ENCODE measurements around the gene ITM2B. TPM values are rescaled to one million over a fixed set of nuclear protein-coding genes. Genes with fewer than 3 reads are reported as not detected.
"Not testable (repeated sequence)": the region's sequence is repeated elsewhere in the genome, so short reads cannot be mapped to it uniquely, and the experiment has no call there.

ITM2B gene
- total RNA-seq, 1 donor from 2014 or later, result 99.5 TPM

DNA sequence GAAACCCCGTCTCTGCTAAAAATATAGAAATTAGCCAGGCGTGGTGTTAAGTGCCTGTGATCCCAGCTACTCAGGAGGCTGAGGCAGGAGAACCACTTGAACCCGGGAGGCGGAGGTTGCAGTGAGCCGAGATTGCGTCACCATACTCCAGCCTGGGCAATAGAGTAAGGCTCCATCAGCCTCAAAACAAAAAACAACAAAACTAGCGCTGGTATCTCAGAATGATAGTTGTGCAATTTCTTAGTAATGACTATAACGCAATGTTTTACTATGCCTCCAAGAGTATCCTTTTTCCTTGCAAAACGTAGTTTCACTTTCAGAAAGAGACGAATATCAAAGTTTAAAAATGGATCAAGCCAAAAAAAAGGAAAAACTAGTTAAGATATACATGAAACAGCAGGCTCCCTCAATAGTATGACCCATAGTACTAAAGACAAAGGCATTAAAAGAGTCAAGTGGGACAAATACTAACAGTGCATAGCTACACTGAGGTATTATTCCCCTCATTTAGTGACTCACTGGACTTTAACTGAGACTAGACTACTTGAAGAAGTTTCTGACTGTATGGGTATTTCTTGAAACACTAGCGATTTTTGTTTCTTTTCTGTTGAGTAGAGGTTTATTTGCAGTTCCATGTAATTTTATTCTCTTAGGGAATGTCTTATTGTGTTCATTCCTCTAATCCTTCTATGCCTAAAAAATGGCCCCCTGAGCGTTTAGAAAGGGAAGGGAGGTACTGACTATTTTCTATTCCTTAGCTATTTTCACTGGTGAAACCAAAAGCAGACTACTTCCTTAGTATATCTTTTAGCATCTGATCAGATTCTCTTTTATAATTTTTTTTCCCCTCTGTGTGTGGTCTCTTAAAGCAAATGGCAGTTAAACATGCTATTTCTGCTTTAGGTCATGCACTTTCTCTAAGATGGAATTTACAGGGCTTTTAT lies 10.4 kb upstream of the ITM2B start:
- FAIRE-seq, result no peak

DNA sequence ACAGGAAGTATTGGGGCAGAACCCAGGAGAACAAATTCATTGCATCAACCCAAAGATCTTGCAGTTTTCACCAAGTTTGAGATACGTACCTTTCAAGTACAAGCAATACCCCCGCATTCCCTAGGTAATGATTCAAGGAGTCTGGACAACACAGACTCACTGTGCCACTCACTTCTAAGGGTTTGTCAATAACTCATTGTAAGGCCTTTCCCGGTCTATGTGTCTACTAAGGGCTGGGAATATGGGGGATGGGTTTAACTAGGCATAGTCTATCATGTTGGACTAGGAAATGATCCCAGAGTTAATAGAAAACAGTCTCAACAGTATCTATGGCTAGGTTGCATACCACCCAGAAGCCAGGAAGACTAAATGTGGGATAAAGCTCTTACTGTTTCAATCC lies 8.3 kb upstream of the ITM2B start:
- FAIRE-seq (no peak), DNase-seq (ENCODE audit: low spot score in 2 of 2) (no peak)

More for the DNA sequence above, 10.4 kb upstream of the ITM2B start:
- no peak for DNase-seq (ENCODE audit: low spot score in 2 of 2)

DNA sequence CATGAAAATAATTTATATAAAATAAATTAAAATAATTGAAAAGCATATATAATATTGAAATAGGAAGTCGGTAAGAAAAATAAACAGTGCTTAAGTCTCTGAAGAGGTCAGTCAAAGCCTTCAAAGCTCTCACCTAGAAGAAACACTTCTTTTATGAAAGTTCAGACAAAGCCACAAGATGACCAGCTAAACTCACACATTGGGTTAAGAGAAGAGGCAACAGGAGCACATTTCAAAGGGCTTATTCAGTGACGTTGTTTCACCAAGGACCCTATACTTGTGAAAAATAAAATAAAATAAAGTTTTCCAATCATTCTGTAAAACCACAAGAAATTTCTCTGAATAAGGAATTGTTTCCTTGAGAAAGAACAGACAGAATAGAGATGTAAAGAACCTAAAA lies 2.5 kb upstream of the ITM2B start:
- DNase-seq (ENCODE audit: low spot score in 2 of 2), result no peak
- peak; percentile 36 for FAIRE-seq

DNA sequence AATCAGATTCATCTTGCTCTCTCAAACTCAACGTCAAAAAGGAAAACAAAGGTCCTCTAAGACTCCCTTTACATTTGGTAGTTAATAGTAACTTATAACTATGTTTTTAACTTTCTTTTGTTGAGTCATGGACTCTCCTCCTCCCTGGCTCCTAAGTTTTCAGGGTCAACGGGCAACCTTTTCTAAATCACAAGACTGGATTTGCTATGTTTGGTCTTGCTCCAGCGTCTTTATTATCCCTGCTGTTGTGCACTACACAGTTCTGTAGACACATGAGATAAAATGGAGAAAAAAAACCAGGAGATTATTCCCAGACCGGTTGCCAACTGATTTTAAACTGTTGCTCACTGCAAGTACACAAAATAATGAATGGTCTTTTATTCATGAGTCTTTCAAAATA lies 1.9 kb upstream of the ITM2B start:
- FAIRE-seq (no peak), DNase-seq (ENCODE audit: low spot score in 2 of 2) (no peak)

DNA sequence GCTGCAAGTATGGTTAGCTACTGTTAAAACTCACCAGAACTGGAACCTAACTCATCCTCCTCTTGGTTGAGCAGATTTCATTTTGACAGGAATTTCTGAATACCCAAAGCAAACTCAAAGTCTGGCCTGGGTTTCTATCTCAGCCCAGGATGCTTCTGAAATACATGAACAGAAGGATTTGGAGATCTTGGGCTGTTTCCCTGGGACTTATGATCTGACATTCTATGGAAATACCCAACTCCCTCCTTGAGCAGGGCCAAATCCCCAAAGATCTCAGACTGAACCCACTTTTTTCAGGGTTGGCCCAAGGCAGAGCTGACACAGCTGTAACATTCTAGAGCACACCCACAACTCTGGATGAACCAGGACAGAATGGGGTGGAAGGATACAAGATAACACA lies 1.1 kb upstream of the ITM2B start:
- no peak for FAIRE-seq
- DNase-seq (ENCODE audit: low spot score in 2 of 2), result no peak

DNA sequence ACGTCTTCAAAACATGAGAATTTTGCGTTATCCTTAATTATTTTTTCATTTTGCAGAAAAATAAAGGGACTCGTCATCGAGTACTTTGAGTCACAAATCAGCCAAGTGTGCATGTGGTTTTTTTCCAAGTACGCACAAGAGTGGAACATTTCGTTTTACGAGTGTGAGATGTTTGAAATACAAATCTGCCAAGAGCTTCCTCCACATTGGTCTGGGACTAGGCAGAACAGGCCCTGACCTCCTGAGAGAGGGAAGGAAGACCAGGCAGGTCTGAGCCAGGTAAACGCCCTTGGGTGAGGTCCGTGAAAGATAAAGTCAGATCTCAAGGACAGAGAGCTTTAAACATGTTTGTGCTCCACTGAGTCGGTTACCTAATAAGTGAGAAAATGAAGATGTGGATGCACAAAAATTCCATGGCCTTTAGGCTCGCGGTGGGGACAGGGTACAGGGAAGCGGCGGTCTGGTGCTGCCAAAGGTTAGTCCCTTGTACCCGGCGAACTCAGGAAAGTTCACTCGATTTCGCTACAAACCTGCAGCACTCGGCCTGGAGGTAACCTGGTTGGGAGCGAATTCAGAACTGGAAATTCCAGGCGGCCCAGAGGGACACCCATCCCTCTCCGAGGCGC lies 473 bp upstream of the ITM2B start:
- no peak for DNase-seq (ENCODE audit: low spot score in 2 of 2)
- no peak for FAIRE-seq

DNA sequence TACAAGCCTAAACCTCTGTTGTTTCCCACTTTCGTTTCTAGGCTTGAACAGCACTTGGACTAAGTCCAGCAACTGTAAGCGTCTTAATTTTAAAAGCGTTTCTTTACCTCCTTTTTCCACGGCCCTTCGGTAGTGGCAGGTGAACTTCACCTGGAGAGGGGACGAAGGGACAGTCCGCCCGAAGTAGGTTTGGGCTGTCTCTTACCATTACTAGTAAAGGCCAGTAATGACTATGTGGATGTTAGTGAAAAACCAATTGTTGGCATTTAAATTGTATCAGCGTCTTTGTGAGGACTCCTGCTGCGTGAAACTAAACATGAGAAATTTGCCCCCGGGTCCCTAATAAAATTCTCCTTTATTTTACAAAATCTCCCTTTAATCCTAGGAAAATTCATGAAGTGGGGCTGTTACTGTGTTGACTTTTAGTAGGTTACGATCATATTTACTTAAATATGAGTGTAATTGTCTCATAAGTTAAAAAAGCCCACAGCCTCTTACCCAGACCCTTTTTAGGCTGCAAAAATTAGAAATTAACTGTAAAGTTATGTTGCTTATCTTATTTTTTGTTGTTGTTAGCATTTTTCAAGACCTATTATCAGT lies 983 bp downstream of the ITM2B start:
- FAIRE-seq, result no peak
- no peak for DNase-seq (ENCODE audit: low spot score in 2 of 2)

DNA sequence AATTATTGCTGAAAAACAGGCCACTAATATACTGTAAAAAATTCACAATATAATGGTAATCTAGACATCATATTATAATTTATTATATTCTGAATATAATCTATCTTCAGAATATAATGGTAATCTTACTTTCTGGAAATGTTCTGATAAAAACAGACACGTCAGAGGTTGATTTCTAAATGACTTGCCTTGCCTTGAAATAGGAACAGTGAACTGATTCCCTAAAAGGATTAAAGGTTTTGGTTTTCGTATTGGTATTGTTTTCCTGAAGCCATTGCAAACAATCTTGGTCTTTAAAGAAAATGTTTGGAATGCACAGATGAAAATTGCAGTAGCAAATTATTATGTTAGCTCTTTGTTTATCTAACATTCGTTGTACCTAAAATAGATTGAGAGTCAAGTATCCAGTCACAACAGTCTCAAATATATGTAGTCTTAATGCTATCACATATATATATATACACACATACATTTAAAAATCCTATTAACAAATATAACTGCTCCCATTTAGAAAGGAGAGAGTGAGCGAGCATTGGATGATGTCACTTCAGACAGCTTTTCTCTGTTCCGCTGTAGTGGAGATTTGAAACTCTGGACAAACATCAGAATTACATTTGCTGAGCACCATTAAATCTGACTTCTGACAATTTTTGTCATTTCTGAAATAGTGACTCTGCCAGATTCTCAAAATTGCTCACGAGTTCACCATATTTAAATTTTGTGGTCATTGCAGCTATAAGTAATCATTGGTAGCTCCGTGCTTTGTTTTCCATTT lies 1.7 kb downstream of the ITM2B start:
- FAIRE-seq, result peak; percentile 37

DNA sequence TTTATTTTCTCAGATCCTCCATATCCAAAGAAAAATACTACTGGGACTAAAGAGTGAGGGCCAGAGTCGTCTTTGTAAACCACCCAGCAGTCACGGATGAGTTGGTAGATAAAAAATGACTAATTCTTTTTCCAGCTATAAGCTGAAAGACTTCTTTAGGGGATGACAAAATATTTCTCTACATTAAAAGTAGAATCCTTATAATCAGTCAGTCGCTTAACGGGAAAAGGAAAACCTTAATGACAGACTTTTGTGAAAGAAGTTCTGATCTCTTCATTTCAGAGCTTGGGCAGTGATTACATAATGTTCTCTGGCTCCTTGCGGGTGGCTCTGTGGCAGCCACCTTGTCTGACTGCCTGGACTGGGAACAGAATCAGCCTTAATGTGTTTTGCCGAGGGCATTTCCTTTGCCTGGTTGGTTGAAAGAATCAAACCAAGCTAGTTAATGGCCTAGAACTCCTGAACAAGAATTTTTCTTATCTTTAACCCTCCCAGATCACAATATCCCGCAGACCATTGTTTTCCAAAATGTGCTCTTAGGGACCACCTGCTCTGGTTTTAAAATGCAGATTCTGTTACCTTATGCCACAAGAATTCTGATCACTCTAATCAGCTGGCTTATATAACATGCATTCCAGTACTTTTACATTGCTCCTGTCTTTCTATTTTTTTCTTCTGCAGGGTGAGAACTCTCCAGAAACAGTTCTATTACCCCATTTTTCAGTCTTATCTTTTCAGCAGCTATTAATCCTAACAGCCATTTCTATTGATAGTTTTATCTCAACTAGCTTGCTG lies 2.5 kb downstream of the ITM2B start:
- FAIRE-seq, result no peak
- DNase-seq (ENCODE audit: low spot score in 2 of 2), result no peak

More for the DNA sequence above, 1.7 kb downstream of the ITM2B start:
- no peak for DNase-seq (ENCODE audit: low spot score in 2 of 2)

DNA sequence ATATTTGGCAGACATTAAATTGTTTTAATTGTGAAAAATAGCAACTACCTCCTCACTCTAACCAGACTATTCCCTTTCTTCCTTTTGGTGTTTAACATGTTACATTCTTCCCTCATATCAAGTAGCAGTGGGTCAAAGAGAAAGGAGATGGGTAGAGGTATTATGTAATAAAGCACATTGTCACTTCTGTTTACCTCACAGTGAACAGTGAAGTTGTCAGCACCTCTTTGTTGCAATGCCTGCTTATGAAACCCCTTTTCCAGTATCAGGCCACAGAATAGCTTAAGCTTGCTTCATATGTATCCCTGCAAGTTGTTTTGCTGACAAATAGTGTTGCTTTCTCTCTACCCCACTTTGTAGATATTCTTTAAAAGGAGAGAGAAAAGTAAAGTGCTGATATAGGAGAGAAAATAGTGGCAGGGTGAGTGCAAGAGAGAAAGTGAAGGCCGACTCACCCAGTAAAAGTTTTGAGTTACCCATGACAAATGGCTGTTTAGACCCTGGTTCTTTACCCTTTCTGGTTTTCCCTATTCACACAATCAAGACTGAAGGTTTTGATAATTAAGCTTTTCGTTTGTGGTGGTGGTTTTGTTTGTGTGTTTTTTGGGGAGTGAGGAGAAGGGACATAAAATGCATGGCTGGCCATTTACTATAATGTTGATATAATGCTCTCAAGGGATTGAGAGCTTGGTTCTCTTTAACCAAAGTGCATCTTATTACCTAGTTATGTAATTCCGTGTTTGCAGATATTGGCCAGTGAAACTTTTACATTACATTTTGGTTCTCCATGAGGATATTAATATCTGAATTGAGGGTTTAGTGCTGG lies 3.7 kb downstream of the ITM2B start:
- DNase-seq (ENCODE audit: low spot score in 2 of 2) (no peak), FAIRE-seq (no peak)

DNA sequence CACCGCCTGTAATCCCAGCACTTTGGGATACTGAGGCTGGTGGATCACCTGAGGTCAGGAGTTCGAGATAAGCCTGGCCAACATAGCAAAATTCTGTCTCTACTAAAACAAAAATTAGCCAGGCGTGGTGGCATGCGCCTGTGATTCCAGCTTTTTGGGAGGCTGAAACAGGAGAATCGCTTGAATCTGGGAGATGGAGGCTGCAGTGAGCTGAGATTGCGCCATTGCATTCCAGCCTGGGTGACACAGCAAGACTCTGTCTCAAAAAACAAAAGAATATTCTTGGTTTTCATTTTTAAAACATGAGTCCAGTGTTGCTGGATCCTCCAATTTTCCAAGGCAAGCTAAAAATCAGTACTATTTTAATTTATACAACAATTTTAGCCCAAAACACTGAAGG lies 6.4 kb downstream of the ITM2B start:
- FAIRE-seq; DNase-seq (ENCODE audit: low spot score in 2 of 2): not testable (repeated sequence)

DNA sequence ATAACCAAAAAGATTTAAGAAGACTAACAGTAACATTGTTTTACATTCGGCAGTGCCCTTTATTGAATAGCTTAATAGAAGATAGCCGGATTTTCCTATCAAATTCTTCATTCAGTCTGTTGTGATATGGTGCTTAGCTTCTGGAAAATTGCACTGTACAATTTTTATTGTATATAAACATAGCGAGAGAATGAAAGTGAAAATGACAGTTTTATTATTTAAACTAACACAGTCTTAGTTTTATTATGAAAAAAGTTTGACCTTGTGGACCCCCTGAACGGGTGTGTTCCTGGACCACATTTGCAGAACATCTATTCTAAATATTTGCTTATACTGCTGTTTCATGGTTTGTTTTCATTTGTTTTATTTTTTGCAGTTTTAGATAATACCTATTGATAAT lies 8.6 kb downstream of the ITM2B start:
- FAIRE-seq (no peak), DNase-seq (ENCODE audit: low spot score in 2 of 2) (no peak)

DNA sequence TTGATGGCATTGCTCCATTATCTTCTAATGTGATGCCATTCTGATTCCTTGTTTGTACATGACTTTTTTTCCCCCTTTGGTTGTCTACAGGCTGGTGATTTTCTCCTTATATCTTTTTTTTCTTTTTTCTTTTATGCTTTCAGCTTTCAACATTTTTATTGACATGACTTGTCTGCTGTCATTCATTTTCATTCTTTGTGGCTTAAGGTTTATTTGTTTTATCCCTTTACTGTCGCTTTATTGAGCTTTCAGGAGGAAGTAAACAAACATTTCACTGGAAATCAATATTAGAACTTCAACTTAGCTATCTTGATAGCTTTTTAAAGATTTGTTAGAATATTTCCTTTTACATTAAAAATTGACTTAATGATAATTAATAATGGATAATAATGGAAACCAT lies 9.7 kb downstream of the ITM2B start:
- FAIRE-seq (no peak), DNase-seq (ENCODE audit: low spot score in 2 of 2) (no peak)

DNA sequence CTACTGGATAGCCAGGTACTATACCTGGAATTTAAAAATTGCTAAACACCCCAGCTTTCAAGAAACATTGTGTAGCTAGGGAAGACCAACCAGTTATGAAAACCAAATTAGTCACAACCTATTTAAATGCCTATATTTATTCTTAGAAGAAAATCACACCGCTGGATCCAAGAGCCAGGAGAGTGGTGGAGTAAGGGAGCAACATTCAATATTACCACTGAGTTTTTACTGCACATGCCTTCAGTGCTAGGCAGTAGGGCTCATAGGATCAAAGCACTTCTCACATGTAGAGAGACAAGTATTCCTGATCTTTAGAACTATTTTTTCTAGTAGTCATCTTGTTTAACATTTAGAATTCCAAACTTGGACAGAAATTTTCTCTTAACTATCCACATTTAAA lies 11.2 kb downstream of the ITM2B start:
- no peak for FAIRE-seq
- no peak for DNase-seq (ENCODE audit: low spot score in 2 of 2)

DNA sequence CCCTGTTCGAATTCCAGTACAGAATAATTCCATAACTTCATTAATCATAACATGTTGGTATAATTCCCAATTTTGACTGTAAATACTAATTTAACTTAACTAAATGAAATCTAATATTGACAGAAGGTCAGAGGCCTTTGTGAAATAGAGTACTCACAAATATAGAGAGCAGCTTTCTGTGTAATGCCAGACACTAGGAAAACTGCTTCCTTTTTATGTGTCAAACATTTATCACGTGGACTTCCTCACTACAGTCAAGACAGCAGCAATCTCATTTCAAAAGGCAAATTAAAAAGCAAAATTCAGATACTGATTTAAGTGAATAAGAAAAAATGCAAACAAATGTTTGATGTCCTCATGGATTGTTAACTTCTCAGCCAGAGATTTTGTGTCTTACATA lies 13.1 kb downstream of the ITM2B start:
- FAIRE-seq (no peak), DNase-seq (ENCODE audit: low spot score in 2 of 2) (no peak)

DNA sequence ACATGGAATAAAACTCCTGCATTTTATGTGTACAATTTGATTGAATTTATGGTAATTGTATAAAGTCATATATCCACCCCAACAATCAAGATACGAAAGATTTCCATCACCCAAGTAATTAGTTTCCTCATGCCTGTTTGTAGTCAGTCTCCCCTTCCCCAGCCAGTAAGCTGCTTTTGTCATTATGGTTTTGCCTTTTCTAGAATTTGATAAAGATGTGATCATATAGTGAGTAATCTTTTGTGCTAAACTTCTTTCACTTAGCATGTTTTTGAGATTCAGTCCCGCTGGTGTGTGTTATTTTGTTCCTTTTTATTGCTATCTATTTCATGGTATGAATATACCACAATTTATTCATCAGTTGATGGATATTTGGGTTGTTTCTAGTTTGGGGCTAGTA lies 16.0 kb downstream of the ITM2B start:
- no peak for FAIRE-seq

DNA sequence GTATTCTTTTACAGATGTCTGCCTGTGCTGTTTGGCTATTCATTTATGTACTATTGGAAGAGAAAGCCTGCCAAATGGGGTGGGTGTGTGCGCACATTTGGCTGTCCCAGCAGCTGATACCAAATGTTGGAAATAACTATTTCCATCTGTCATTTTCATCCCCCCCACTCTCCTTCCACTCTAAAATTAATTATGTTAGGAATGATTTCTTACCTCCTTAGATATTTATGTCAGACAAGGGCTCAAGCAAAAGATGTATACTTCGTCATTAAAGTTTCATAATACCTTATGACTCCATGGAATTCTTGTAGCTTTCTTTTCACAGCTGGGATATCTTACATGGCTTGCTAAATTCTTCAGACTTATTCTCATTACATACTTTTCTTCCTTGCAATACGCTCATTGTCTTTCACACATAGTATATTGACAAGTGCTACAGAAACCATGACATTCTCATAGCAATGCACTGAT lies 18.6 kb downstream of the ITM2B start:
- DNase-seq (ENCODE audit: low spot score in 2 of 2) (no peak), FAIRE-seq (no peak)

More for the DNA sequence above, 16.0 kb downstream of the ITM2B start:
- DNase-seq (ENCODE audit: low spot score in 2 of 2), result no peak

DNA sequence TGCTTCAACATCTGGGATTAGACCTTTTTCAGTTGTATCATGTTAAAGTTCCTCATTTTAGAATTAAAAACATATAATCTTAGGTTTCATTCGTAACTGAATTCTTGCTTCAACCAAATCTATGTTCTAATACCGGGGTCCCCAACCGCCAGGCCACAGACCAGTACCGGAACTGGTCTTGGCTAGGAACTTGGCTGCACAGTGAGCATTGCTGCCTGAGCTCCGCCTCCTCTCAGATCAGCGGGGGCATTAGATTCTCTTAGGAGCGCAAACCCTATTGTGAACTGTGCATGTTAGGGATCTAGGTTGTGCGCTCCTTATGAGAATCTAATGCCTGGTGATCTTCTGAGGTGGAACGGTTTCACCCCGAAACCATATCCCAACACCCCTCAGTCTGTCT lies 19.2 kb downstream of the ITM2B start:
- FAIRE-seq (no peak), DNase-seq (ENCODE audit: low spot score in 2 of 2) (no peak)

DNA sequence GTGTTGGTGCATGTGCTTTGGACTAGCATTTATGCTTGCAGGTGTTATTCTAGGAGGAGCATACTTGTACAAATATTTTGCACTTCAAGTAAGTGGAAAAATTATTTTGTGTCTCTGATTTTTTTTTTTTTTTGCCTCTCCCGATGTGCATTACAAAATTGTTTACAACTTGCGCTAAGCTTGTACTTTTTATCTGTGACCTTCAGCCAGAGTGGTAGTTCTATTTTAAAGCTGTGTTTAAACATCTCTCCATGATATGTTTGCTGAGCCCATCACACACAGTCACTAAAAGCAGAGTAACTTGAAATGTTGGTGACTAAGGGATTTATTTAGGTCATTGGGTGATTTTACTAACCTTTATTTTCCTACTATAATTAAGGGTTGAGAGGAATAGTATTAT lies 20.8 kb downstream of the ITM2B start:
- FAIRE-seq (no peak), DNase-seq (ENCODE audit: low spot score in 2 of 2) (no peak)

All from frontal cortex (tissue), 4 donors.